Skeletal muscle cell (primary cell): Measurements from ENCODE around the gene PCCA.
A peak's percentile ranks its signal among the peaks of the same experiment; 100 is the strongest.
"Not testable (repeated sequence)": the region's sequence is repeated elsewhere in the genome, so short reads cannot be mapped to it uniquely, and the experiment has no call there.

Experiments used
- DNase-seq: peaks from one replicate; pipeline ENCODE4 v3.0.0-alpha.2; 2010; ENCODE audit warnings: low read depth
- H3K4me3 ChIP-seq: 2 replicates; pipeline ENCODE4 v1.5.1; 2011; ENCODE audit warnings: low read depth, mild to moderate bottlenecking, control low read depth, low read length, moderate library complexity

Gene PCCA

GRCh38 chr13:100381595-100382224, 292.8 kb downstream of the PCCA start:
- no peak overlapping the region for H3K4me3 ChIP-seq
- no peak for DNase-seq

DNA sequence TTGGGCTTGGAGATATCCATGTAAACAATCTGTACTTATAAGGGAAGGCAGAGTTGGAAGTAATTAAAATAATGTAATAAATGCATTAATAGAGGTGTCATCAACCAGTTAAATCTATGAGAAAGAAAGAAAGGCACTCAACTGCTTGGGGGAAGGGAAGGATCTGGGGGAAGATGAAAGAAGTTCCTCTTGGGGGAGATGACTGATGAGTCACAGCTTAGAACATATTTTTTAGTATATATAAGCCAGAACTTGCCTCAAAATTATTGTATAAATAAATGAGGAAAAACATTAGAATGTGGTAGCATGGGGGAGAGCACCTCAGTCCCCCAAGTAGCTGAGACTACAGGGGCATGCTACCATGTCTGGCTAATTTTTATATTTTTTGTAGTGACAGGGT, 293.9 kb downstream of the PCCA start:
- DNase-seq: peak; percentile 25
- no peak overlapping the region for H3K4me3 ChIP-seq

DNA sequence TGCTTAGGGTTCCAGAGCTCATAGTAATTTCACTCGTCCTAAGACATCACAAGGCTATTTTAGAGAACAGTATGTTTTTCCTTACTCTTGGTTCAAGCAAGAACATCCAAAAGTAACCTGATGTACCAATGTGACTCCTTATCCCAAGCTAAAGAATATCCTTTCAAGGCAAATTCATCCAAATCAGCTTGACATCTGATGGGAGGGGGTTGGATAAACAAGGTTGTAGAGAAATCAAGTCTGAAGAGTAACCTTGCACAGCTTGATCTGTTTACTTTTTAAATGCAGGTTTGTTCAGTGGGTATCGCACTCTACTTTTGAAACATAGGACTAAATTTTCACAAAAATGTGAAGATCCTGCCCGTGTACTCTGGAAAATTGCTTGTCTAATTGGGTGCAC, 298.5 kb downstream of the PCCA start:
- DNase-seq: no peak

GRCh38 chr13:100388150-100388549, 299.3 kb downstream of the PCCA start:
- H3K4me3 ChIP-seq, DNase-seq: not testable (repeated sequence)

More for the DNA sequence above, 298.5 kb downstream of the PCCA start:
- H3K4me3 ChIP-seq: no peak overlapping the region

GRCh38 chr13:100388923-100389322, 300.0 kb downstream of the PCCA start:
- no peak for DNase-seq
- no peak overlapping the region for H3K4me3 ChIP-seq

DNA sequence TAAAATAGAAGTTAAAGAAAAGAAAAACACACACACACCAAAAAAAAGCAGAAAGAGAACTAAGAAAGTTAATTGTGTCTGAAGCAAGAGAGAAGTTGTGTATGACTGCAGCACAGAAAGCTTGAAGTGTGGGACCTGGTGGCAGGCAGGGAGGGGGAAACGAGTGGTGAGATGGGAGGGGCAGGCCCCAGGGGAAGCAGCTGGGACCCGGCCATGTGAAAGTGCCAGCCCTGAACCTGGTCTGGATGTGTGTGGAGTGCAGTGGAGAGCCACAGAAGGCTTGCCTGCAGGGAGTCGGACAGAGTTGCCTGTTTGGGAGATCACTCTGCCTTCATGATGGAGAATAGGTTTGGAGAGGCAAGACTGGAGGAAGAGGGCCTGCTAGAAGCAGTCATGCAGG, 300.7 kb downstream of the PCCA start:
- no peak for DNase-seq
- H3K4me3 ChIP-seq: no peak overlapping the region

DNA sequence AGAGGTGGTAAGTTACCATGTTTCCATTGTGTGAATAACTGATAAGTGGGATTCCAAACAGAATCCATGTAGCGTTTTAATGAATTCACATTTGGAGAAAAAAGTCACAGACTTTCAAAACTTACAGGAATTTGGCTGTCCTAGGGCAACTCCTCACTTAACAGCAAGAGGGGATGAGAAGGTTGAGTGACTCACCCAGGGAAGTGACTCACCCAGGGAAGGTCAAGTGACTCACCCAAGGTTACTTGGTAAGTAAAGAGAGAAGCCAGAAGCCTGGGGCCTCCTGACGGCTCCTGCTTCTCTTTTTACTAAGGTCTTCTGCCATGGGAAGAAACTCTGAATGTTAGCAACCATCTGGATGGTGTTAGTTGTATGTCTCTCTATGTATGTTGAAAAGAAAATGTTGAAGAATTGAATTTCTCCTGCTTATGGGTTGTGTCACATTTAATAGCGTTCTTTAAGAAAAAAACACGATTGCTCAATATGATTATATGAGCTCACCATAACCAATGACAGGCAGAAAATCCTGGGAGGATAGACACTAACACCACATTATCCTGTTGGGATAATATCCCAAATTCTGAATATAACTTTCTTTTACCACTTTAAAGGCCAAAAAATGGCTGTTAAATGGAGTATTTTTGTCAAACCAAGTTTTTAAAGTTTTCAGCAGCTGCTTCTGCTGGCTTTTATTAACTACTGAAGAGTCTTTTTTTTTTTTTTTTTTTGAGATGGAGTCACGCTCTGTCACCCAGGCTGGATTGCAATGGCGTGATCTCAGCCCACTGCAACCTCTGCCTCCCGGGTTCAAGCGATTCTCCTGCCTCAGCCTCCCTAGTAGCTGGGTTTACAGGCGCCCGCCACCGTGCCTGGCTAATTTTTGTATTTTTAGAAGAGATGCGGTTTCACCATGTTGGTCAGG, 304.1 kb downstream of the PCCA start:
- peak; percentile 99 for DNase-seq

DNA sequence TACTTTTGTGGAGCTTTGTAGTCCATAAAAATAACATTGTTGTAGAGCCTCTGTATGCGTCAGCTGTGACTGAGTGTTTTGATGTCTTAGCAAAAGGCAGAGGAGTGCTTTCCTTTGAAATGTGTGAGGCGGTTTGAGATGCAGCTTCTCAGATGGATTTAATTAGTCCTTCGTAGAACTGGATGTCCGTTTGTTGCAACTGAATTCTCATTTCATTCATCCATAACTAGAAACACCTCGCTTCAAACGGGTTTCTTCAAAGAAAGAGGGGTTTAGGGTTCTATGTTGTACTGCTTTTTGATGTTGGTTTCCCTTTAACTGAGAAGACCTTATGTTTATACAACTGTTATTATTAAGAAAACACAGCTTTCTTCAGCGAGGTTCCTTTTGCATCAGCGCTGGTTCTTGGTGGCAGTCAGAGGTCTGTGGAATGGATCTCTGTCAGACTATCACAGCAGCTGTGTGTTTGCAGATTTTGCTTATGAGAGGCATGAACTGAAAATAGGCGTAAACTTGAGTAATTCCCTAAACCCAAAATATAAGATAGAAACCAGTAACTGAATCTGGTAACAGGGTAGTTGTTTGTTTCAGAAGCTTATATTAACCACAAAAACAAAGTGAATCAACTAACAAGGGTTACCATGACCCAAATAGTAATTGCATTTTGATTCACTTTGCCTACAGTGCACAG, 305.3 kb downstream of the PCCA start:
- DNase-seq: peak; percentile 84
- H3K4me3 ChIP-seq: peak overlapping the region; percentile 16

More for the DNA sequence above, 304.1 kb downstream of the PCCA start:
- H3K4me3 ChIP-seq: no peak overlapping the region

DNA sequence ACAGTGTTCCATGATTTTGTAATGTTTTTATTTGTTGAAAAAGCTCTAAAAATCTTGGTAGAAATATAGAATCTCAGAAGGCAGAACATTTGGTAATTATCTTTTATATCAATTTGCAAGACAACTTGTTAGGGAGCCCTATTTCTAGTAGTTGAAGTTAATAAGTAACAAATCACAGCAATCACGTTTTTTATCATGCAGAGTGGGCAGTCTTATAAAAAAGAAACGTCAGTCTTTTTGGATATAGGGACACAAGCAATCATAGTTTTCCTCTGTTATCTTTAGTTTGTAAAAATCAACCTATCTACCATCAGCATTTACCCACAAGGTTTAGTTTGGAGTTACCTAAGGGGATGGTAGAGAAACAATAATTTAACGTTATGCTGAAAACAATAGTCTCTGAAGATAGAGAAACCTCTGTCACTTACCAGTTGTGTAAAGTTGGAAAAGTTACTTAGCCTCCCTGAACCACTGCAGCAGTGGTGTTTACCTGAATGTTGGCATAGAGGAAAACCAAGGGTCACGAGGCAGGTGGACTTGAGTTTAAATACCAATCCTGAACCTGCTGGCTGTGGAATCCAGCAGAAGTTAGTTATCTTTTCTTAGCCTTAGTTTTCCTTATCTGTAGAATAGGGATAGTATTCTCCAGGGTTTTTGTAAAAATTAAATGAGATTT, 306.9 kb downstream of the PCCA start:
- no peak for DNase-seq
- H3K4me3 ChIP-seq: no peak overlapping the region

- no peak overlapping the region for H3K4me3 ChIP-seq
Measured at GRCh38 chr13:100396776-100397175, 307.9 kb downstream of the PCCA start.

GRCh38 chr13:100397627-100398026, 308.7 kb downstream of the PCCA start:
- no peak for DNase-seq
- no peak overlapping the region for H3K4me3 ChIP-seq

More at GRCh38 chr13:100396776-100397175, 307.9 kb downstream of the PCCA start:
- DNase-seq: no peak

DNA sequence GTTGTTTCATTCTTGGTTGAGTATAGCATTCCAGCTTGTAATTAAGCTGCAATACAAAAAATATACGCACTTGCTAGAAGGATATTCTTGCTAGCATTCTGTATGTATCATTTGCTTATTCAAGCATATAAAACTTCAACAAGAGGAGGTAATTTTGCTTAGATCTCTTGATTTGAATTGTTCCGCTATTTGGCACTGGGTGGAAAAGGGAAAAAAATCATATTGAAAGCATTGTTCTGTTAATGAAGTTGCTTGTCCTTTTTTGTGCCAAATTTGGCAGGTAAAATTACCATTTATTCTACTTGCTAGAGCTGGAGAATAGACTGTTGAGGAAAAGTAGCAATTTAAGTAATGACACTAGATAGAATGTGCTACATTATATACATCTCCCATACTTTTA, 309.5 kb downstream of the PCCA start:
- no peak for DNase-seq
- no peak overlapping the region for H3K4me3 ChIP-seq

GRCh38 chr13:100399455-100399854, 310.6 kb downstream of the PCCA start:
- no peak overlapping the region for H3K4me3 ChIP-seq
- DNase-seq: no peak

DNA sequence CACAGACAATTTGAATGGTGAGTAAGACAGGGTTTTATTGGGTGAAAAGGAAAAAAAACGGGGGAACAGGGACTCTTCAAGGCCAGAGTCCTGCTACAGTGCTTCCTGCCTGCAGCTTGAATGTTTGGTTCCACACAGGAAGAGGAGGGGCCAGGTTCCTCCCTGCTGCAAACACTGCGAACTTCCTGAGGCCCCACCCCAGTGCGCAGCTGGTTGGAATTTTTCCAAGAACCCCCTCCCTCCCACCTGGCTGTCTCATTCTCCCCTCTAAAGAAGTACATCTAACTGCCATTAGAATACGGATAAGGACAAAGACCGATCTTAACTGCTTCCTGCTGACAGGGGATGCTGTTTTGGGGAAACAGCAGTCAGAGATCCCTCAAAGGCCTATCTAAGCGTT, 314.8 kb downstream of the PCCA start:
- H3K4me3 ChIP-seq: no peak overlapping the region
- no peak for DNase-seq

- H3K4me3 ChIP-seq: no peak overlapping the region
Measured at GRCh38 chr13:100409132-100409531, 320.2 kb downstream of the PCCA start.

GRCh38 chr13:100423375-100423774, 334.5 kb downstream of the PCCA start:
- no peak overlapping the region for H3K4me3 ChIP-seq
- peak; percentile 25 for DNase-seq

More at GRCh38 chr13:100409132-100409531, 320.2 kb downstream of the PCCA start:
- DNase-seq: no peak

- H3K4me3 ChIP-seq: no peak overlapping the region
- DNase-seq: no peak
Measured at GRCh38 chr13:100428986-100429385, 340.1 kb downstream of the PCCA start.

DNA sequence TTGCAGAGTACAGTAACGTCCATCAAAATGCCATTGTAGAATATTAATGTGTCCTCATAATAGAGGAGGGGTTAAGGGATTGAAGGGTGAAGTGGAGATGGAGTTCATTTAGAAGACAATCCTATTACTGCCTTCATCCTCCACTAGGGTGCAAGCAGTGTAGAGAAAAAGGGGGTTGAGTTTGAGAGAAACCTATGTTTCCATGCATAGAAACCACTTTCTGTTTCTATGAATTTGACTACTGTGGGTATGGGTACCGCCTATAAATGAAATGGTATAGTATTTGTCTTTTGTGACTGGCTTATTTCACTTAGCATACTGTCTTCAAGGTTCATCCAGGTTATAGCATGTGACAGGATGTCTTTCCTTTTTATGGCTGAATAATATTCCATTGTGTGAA, 343.7 kb downstream of the PCCA start:
- DNase-seq: no peak
- no peak overlapping the region for H3K4me3 ChIP-seq

DNA sequence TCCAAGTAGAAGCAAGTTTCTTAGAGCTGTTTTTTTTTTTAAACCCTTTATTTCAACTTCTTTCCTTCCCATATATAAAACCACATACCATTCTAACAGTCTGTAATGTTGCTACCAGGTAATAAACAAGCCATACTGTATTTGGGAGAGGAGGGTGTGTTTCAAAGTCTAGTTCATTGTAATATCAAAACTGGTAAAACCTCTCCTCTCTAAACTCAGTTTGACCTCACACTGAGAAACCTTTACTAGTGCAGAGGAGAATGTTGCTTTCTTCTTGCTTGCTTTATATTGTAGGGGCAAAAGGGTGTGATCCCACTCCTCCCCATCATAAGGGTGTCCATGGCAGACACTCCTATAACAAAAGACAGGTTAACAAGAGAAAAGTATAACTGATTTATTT, 344.6 kb downstream of the PCCA start:
- DNase-seq: no peak
- H3K4me3 ChIP-seq: no peak overlapping the region
